Stimulated activated effector memory CD8-positive, alpha-beta T cell treated with anti-CD3 and anti-CD28 coated beads, Interleukin-12 subunit alpha, Interleukin-12 subunit beta, amount 100 ng/mL, for 72 hours (primary cell): ENCODE data around the gene HSPB9.

Experiments used
- ATAC-seq: fragments of 150-1000 bp; cut with Tn5 transposase; 2 replicates; pipeline ENCODE4 v1.10.0; 2021
- DNase-seq, 2 donors: peaks; one replicate each; pipeline ENCODE4 v3.0.0; 2021 to 2022; ENCODE audit warnings: low spot score in 2 of 2
- H3K27ac Mint-ChIP-seq: one replicate; pipeline ENCODE4 v1.8.0; 2022; ENCODE audit warnings: mild to moderate bottlenecking, mixed read lengths
- H3K36me3 Mint-ChIP-seq: one replicate; pipeline ENCODE4 v1.8.0; 2022; ENCODE audit warnings: mild to moderate bottlenecking, mixed read lengths
- H3K4me1 Mint-ChIP-seq: one replicate; pipeline ENCODE4 v1.8.0; 2022; ENCODE audit warnings: mixed read lengths
- H3K4me3 Mint-ChIP-seq: one replicate; pipeline ENCODE4 v1.8.0; 2022; ENCODE audit warnings: mild to moderate bottlenecking, mixed read lengths
- H3K9me3 Mint-ChIP-seq: one replicate; pipeline ENCODE4 v1.8.0; 2022; ENCODE audit warnings: mixed read lengths

HSPB9 gene

GRCh38 chr17:42111265-42111636, 11.4 kb upstream of the HSPB9 start:
- ATAC-seq, result no peak
- peak overlapping the region; percentile 82 for H3K4me3 Mint-ChIP-seq
- DNase-seq, result no peak
- no peaks in the 10 kb centered on the region for H3K9me3 Mint-ChIP-seq
- H3K36me3 Mint-ChIP-seq, result peaks cover 23% of the 10 kb centered on the region
- peak overlapping the region; percentile 96 for H3K27ac Mint-ChIP-seq
- peaks cover 48% of the 10 kb centered on the region for H3K4me1 Mint-ChIP-seq

DNA sequence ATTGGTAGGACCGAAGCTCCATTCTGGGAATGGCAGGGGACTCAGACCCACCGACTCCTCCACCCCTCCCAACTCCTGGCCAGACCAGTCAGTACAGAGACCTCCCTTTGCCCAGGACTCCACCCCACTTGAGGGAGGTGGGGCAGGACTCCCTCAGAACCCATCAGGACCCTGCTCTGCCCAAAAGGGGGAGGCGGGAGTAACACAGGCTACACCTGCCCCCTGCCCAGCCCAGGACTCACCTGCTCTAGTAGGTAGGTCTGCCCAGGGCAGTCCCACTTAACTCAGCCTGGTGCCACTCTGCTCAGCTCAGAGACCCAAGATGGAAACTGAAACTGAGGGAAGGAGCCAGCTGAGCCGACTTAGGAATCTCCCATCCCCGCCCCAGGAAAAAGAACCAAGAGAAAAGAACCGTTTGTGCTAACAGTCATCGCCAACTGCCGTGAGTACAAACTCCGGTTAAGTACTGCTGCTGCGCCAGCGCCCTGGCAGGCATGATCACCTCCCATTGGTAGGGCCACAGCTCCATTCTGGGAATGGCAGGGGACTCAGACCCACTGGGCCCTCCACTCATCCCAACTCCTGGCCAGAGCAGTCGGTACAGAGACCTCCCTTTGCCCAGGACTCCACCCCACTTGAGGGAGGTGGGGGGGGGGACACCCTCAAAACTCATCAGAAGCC, 10.6 kb upstream of the HSPB9 start:
- ATAC-seq (peak; percentile 7), DNase-seq (peak in 1 of 2 donors; percentile 70)
- Mint-ChIP-seq H3K27ac (peak overlapping the region; percentile 96), H3K4me1 (peaks cover 53% of the 10 kb centered on the region), H3K9me3 (no peaks in the 10 kb centered on the region), H3K4me3 (peak overlapping the region; percentile 82), H3K36me3 (peaks cover 27% of the 10 kb centered on the region)

GRCh38 chr17:42112552-42113176, 9.9 kb upstream of the HSPB9 start, which contains the start of gene DHX58:
TSS of gene DHX58 (minus strand) at chr17:42112714. CDS start at chr17:42111892, 822 bp downstream.
- DNase-seq, result peak; percentile 49 to 84
- Mint-ChIP-seq H3K27ac (peak within 1 kb of the TSS; percentile 96), H3K9me3 (no peaks in the 10 kb centered on the region), H3K4me3 (peak within 1 kb of the TSS; percentile 82), H3K36me3 (peaks cover 32% of the 10 kb centered on the region), H3K4me1 (peaks cover 59% of the 10 kb centered on the region)
- ATAC-seq, result peak; percentile 88

- H3K36me3 Mint-ChIP-seq, result peaks cover 38% of the 10 kb centered on the region
- ATAC-seq, result no peak
- peaks cover 56% of the 10 kb centered on the region for H3K4me1 Mint-ChIP-seq
- H3K27ac Mint-ChIP-seq, result peak overlapping the region; percentile 96
- H3K9me3 Mint-ChIP-seq, result no peaks in the 10 kb centered on the region
- no peak for DNase-seq
- H3K4me3 Mint-ChIP-seq, result no peak overlapping the region
Measured at GRCh38 chr17:42113293-42114069, 9.1 kb upstream of the HSPB9 start.

DNA sequence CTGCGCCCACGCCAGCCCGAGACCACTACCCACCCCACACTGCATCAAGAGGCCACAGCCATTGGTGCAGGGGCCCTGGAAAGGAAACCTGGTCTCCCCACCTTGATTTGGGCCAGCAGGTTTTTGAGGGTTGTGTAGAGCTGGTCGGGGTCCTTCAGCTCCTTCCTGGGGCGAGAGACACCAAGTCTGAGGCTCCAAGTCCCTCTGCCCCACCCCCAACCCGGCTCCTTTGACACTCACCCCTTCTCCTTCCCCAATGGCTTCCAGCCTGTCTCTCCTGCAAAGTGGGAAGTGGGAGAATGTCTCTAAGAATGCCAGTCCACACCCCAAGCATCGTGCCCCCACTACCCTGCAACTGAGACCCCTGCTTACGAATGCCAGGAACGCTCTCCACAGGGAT, 8.5 kb upstream of the HSPB9 start:
- Mint-ChIP-seq H3K4me1 (peaks cover 60% of the 10 kb centered on the region), H3K9me3 (no peaks in the 10 kb centered on the region)

DNA sequence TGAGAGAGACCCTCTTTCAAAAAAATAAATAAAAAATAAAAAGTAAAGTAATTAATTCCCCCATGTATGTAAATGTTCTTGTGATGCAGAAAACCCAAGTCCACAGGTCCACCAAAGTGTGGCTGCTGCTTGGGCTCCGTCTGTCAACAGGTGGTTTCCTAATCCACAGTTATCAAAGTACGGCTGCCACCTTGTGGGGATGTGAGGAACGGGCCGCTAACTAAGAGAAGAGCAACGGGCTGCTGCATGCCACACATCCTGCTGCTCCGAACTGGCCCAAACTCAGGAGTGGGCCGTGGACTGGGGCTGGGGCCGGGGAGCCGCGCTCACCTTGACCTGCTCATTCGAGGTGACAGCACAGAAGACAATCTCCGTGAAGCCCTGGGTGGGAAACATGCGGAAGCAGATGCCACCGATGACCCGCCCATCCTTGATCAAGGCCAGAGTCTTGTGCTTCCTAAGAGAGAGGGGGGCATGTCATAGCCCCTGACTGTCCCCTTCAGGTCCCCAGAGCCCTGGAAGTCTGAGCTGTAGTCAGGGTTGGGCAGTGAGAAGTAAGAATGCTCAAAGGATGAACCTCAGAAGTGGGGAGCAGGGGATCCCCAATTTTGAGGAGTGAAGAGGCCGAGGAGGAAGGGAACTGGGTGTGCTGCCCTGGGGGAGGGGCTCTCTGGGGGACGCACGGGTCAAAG, 5.8 kb upstream of the HSPB9 start:
- Mint-ChIP-seq H3K27ac (no peak overlapping the region), H3K36me3 (peaks cover 44% of the 10 kb centered on the region), H3K9me3 (no peaks in the 10 kb centered on the region), H3K4me1 (peaks cover 58% of the 10 kb centered on the region), H3K4me3 (no peak overlapping the region)
- peak; percentile 48 for ATAC-seq
- DNase-seq, result peak; percentile 62 to 87

More for the DNA sequence above, 8.5 kb upstream of the HSPB9 start:
- H3K27ac Mint-ChIP-seq, result peak overlapping the region; percentile 96
- DNase-seq (no peak), ATAC-seq (no peak)
- peaks cover 43% of the 10 kb centered on the region for H3K36me3 Mint-ChIP-seq
- H3K4me3 Mint-ChIP-seq, result no peak overlapping the region

DNA sequence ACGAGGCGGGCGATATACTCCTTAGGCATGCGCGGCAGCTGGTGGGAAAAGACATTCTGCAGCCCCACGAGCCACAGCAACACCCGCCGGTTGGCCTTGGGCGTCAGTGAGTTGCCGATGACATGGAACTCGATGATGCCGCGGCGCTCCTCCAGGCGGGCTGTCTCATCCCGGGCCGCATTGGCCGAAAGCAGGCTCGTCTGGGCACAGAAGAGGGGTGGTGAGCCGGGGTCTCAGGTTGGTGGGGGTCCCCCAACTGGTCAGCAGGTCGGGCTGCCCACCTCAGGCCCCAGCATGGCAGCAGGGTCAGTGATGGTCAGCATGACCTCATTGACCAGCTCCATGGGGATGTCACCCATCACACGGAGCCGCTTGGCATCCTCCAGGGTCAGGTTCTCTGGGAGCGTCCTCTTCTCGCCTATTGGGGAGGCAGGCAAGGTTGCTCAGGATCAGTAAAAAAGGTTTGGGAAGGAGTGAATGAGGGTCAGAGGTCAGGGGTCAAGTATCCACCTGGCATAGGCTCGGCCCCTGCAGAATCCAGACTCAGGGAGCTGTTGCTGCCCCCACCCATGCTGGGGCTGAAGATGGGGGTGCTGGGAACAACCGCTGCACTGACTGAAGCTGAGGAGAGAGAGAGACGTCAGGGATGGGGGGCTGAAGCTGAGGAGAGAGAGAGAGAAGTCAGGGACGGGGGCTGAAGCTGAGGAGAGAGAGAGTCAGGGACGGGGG, 5.0 kb upstream of the HSPB9 start:
- H3K4me3 Mint-ChIP-seq, result no peak overlapping the region
- H3K27ac Mint-ChIP-seq, result peak overlapping the region; percentile 72

GRCh38 chr17:42118126-42118510, 4.5 kb upstream of the HSPB9 start:
- ATAC-seq, result no peak
- Mint-ChIP-seq H3K27ac (peak overlapping the region; percentile 72), H3K4me3 (no peak overlapping the region), H3K9me3 (no peaks in the 10 kb centered on the region), H3K36me3 (peaks cover 46% of the 10 kb centered on the region), H3K4me1 (peaks cover 48% of the 10 kb centered on the region)
- no peak for DNase-seq

More for the DNA sequence above, 5.0 kb upstream of the HSPB9 start:
- ATAC-seq, result no peak
- H3K36me3 Mint-ChIP-seq, result peaks cover 44% of the 10 kb centered on the region
- DNase-seq, result no peak
- H3K4me1 Mint-ChIP-seq, result peaks cover 53% of the 10 kb centered on the region
- no peaks in the 10 kb centered on the region for H3K9me3 Mint-ChIP-seq

GRCh38 chr17:42118545-42118944, 4.1 kb upstream of the HSPB9 start:
- peaks cover 50% of the 10 kb centered on the region for H3K36me3 Mint-ChIP-seq
- ATAC-seq (peak; percentile 3), DNase-seq (no peak)
- no peak overlapping the region for H3K4me3 Mint-ChIP-seq
- H3K27ac Mint-ChIP-seq, result peak overlapping the region; percentile 72
- peaks cover 48% of the 10 kb centered on the region for H3K4me1 Mint-ChIP-seq
- H3K9me3 Mint-ChIP-seq, result no peaks in the 10 kb centered on the region

DNA sequence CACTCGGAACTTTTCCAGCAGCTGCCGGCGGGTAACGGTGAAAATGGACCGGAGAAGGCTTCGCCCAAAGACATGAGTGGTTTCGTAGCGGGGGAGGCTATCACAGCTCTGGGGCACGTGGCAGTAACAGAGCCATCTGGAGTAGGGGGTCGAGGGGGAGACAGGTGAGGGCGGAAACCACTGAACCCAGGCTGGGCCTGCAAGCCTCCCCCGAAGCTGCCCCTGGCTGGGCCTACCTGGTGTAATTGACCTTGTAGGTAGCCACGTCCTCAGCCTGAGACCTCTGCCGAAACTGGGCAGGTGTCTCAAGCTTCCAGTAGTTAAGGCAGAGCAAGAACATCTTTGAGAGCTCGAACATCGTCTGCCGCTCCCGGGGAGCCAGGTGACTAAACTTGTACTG, 3.3 kb upstream of the HSPB9 start:
- Mint-ChIP-seq H3K36me3 (peaks cover 55% of the 10 kb centered on the region), H3K4me1 (peaks cover 48% of the 10 kb centered on the region), H3K9me3 (no peaks in the 10 kb centered on the region), H3K27ac (peak overlapping the region; percentile 75), H3K4me3 (peak overlapping the region; percentile 68)
- DNase-seq (no peak), ATAC-seq (no peak)

GRCh38 chr17:42120161-42120769, 2.3 kb upstream of the HSPB9 start:
- Mint-ChIP-seq H3K27ac (peak overlapping the region; percentile 75), H3K4me1 (peaks cover 48% of the 10 kb centered on the region), H3K36me3 (peaks cover 57% of the 10 kb centered on the region), H3K9me3 (no peaks in the 10 kb centered on the region), H3K4me3 (peak overlapping the region; percentile 68)
- no peak for ATAC-seq
- no peak for DNase-seq

GRCh38 chr17:42120770-42121769, 1.5 kb upstream of the HSPB9 start, which contains the start of gene KAT2A:
TSS of gene KAT2A (minus strand) at chr17:42121367. CDS start at chr17:42121304, 63 bp downstream.
- Mint-ChIP-seq H3K9me3 (no peaks in the 10 kb centered on the region), H3K4me3 (peak within 1 kb of the TSS; percentile 68), H3K4me1 (peaks cover 41% of the 10 kb centered on the region), H3K36me3 (peaks cover 57% of the 10 kb centered on the region), H3K27ac (peak within 1 kb of the TSS; percentile 75)
- peak; percentile 93 for ATAC-seq
- peak; percentile 65 to 86 for DNase-seq

- DNase-seq, result no peak
- H3K4me1 Mint-ChIP-seq, result peaks cover 22% of the 10 kb centered on the region
- H3K27ac Mint-ChIP-seq, result peak overlapping the region; percentile 50
- ATAC-seq, result no peak
- no peak overlapping the region for H3K4me3 Mint-ChIP-seq
- H3K36me3 Mint-ChIP-seq, result peaks cover 62% of the 10 kb centered on the region
- H3K9me3 Mint-ChIP-seq, result no peaks in the 10 kb centered on the region
Measured at GRCh38 chr17:42124256-42124655, 1.7 kb downstream of the HSPB9 start.
